Measurements from ENCODE around the gene UGCG. TPM values are rescaled to one million over a fixed set of nuclear protein-coding genes. Genes with fewer than 3 reads are reported as not detected.

The UGCG gene
- total RNA-seq, 1 experiment from 2014 or later: 23.3 TPM

DNA sequence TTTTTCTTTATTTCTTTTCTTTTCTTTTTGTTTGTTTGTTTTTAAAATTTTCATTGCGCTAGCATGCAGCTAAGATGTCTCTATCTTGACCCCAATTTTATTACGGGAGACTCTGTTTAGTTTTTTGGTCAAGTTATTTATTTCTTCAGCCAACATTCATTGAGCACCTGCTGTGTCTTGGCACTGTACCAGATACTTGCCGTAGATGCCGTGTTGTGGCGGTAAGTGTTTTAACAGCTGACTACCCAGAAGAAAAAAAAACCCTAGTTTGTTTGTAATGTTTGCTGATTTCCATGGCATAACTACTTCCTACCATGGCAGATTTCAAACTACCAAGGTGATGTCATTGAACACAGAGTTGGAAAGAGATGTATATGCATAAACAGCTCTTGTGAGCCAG is 65.0 kb downstream of the UGCG start:
- Histone ChIP-seq H3K79me1 (ENCODE audit: insufficient read depth, low read depth, low read length, poor library complexity, severe bottlenecking) (no peaks in the 10 kb centered on the region), H2AFZ (ENCODE audit: low read length) (no peak overlapping the region), H2BK15ac (ENCODE audit: low read depth, low read length) (no peak overlapping the region), H2AK5ac (ENCODE audit: insufficient read length, low read length) (no peak overlapping the region), H3K56ac (ENCODE audit: insufficient read length, low read depth, low read length) (no peak overlapping the region), H3K4me1 (ENCODE audit: insufficient read depth, low read length) (no peaks in the 10 kb centered on the region; the same call in 1 of the 2 replicates), H4K20me1 (ENCODE audit: control insufficient read depth, insufficient read depth, insufficient read length) (no peaks in the 10 kb centered on the region), H2BK12ac (ENCODE audit: insufficient read length, low read depth, low read length) (no peak overlapping the region), H4K91ac (ENCODE audit: insufficient read length, low read depth, low read length) (no peak overlapping the region), H3K23me2 (ENCODE audit: insufficient read length, low read depth, low read length, poor library complexity, severe bottlenecking) (no peaks in the 10 kb centered on the region), H2BK20ac (ENCODE audit: low read depth, low read length, poor library complexity, severe bottlenecking) (no peak overlapping the region), H2BK120ac (ENCODE audit: low read depth, low read length, poor library complexity, severe bottlenecking) (no peak overlapping the region), H3K27me3 (ENCODE audit: insufficient read depth, low read length) (no peaks in the 10 kb centered on the region), H3K14ac (ENCODE audit: insufficient read depth, low read length) (no peak overlapping the region), H3K27ac (ENCODE audit: insufficient read length, low read depth, low read length) (no peak overlapping the region), H3T11ph (ENCODE audit: low read length) (no peak overlapping the region), H4K8ac (replicated peaks; ENCODE audit: insufficient read length, low read depth, low read length) (no peak overlapping the region), H3K18ac (ENCODE audit: insufficient read length, low read depth, low read length) (no peak overlapping the region), H3K23ac (ENCODE audit: insufficient read length, low read depth, low read length) (no peak overlapping the region), H4K5ac (ENCODE audit: insufficient read length, low read depth, low read length) (no peak overlapping the region), H3K9ac (ENCODE audit: extremely low read depth, insufficient read length, low read length) (no peak overlapping the region), H3K4ac (ENCODE audit: low read depth, low read length) (no peak overlapping the region), H3K4me2 (ENCODE audit: insufficient read depth, insufficient read length, low read length) (no peak overlapping the region), H3K79me2 (ENCODE audit: insufficient read depth, low read length) (no peaks in the 10 kb centered on the region), H3K9me3 (ENCODE audit: control insufficient read depth, low read depth, low read length) (no peaks in the 10 kb centered on the region), H2BK5ac (ENCODE audit: insufficient read length, low read length) (no peak overlapping the region)
- DNase-seq: no peak
- no CpG with 5 or more reads among the region's 5 CpGs for WGBS (ENCODE audit: extremely low coverage, insufficient read length, low lambda C conversion rate)
- H3K27ac Mint-ChIP-seq: no peak overlapping the region
- H3K4me3 Mint-ChIP-seq: no peak overlapping the region
- peaks cover 0 to 2% of the 10 kb centered on the region in 2 experiments; a peak in 2 of 4 replicates for H3K4me1 Mint-ChIP-seq
- H3K27me3 Mint-ChIP-seq (ENCODE audit: low read depth): no peaks in the 10 kb centered on the region; the same call in none of the 2 replicates
- H3K9me3 Mint-ChIP-seq: no peaks in the 10 kb centered on the region
- TF ChIP-seq, protein P1, sequence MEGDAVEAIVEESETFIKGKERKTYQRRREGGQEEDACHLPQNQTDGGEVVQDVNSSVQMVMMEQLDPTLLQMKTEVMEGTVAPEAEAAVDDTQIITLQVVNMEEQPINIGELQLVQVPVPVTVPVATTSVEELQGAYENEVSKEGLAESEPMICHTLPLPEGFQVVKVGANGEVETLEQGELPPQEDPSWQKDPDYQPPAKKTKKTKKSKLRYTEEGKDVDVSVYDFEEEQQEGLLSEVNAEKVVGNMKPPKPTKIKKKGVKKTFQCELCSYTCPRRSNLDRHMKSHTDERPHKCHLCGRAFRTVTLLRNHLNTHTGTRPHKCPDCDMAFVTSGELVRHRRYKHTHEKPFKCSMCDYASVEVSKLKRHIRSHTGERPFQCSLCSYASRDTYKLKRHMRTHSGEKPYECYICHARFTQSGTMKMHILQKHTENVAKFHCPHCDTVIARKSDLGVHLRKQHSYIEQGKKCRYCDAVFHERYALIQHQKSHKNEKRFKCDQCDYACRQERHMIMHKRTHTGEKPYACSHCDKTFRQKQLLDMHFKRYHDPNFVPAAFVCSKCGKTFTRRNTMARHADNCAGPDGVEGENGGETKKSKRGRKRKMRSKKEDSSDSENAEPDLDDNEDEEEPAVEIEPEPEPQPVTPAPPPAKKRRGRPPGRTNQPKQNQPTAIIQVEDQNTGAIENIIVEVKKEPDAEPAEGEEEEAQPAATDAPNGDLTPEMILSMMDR (conservative IDR thresholded peaks at IDR 0.05): no peak
- no peaks in the 10 kb centered on the region for H3K36me3 Mint-ChIP-seq (ENCODE audit: insufficient read depth in 1 of 3, low read depth in 3 of 3)

Data from H9 (cell line).